GM23338 (cell line): ENCODE results near the gene GLCE. TPM values are rescaled to one million over a fixed set of nuclear protein-coding genes. Genes with fewer than 3 reads are reported as not detected.

Source experiments
- ATAC-seq: fragments of 200-7000 bp; cut with Tn5 transposase; 3 replicates; pipeline ENCODE4 v1.9.1; 2020
- DNase-seq: peaks from one replicate; pipeline ENCODE4 v3.0.0-alpha.2; 2015; ENCODE audit warnings: low spot score
- H2AFZ ChIP-seq: fragments of 200-600 bp; sonication (generic); 2 replicates; pipeline ENCODE4 v1.8.0; 2016; ENCODE audit warnings: antibody characterized with exemption, mild to moderate bottlenecking, moderate library complexity
- H3F3A ChIP-seq: fragments of 200-600 bp; sonication (generic); replicated peaks from 2 replicates; pipeline ENCODE4 v1.8.0; 2017; ENCODE audit warnings: antibody characterized with exemption, mixed run types, low read depth
- H3K27ac ChIP-seq: fragments of 200-600 bp; sonication (generic); 2 replicates; pipeline ENCODE4 v1.6.1; 2016; ENCODE audit warnings: low read depth
- H3K27me3 ChIP-seq: fragments of 200-600 bp; sonication (generic); 2 replicates; pipeline ENCODE4 v1.8.0; 2016; ENCODE audit warnings: mild to moderate bottlenecking, mixed run types, moderate library complexity; ENCODE audit not compliant: insufficient read depth
- H3K36me3 ChIP-seq: fragments of 200-600 bp; sonication (generic); 2 replicates; pipeline ENCODE4 v1.8.0; 2016; ENCODE audit warnings: mild to moderate bottlenecking; ENCODE audit not compliant: insufficient read depth
- H3K4me1 ChIP-seq: fragments of 200-600 bp; sonication (generic); 2 replicates; pipeline ENCODE4 v1.8.0; 2016; ENCODE audit warnings: mild to moderate bottlenecking, moderate library complexity; ENCODE audit not compliant: insufficient read depth
- H3K4me2 ChIP-seq: fragments of 200-600 bp; sonication (generic); 2 replicates; pipeline ENCODE4 v1.7.1; 2017; ENCODE audit warnings: mixed run types
- H3K4me3 ChIP-seq: fragments of 200-600 bp; sonication (generic); 2 replicates; pipeline ENCODE4 v1.6.1; 2016; ENCODE audit warnings: mixed run types
- H3K79me2 ChIP-seq: fragments of 200-600 bp; sonication (generic); replicated peaks from 2 replicates; pipeline ENCODE4 v1.8.0; 2017; ENCODE audit warnings: mild to moderate bottlenecking; ENCODE audit not compliant: insufficient read depth
- H3K9me2 ChIP-seq: fragments of 200-600 bp; sonication (generic); 2 replicates; pipeline ENCODE4 v1.8.0; 2017; ENCODE audit not compliant: insufficient read depth
- H4K20me1 ChIP-seq: fragments of 200-600 bp; sonication (generic); replicated peaks from 2 replicates; pipeline ENCODE4 v1.8.0; 2017; ENCODE audit warnings: mild to moderate bottlenecking; ENCODE audit not compliant: insufficient read depth
- H3K27ac Mint-ChIP-seq: 2 replicates; pipeline ENCODE4 v1.8.0; 2020; ENCODE audit warnings: inconsistent platforms, mild to moderate bottlenecking, moderate library complexity, mixed read lengths
- H3K27me3 Mint-ChIP-seq: 3 replicates; pipeline ENCODE4 v1.8.0; 2022; ENCODE audit warnings: low read depth, mild to moderate bottlenecking, moderate library complexity, mixed read lengths, inconsistent platforms; ENCODE audit not compliant: insufficient read depth, poor library complexity
- H3K36me3 Mint-ChIP-seq: 3 replicates; pipeline ENCODE4 v1.8.0; 2021; ENCODE audit warnings: low read depth, mild to moderate bottlenecking, inconsistent platforms, moderate library complexity, mixed read lengths
- H3K4me1 Mint-ChIP-seq: 3 replicates; pipeline ENCODE4 v1.8.0; 2020; ENCODE audit warnings: mild to moderate bottlenecking, inconsistent platforms, mixed read lengths
- H3K4me3 Mint-ChIP-seq: 3 replicates; pipeline ENCODE4 v1.8.0; 2021; ENCODE audit warnings: moderate library complexity, mild to moderate bottlenecking, inconsistent platforms, mixed read lengths
- H3K9me3 Mint-ChIP-seq: 3 replicates; pipeline ENCODE4 v1.8.0; 2020; ENCODE audit warnings: moderate library complexity, mild to moderate bottlenecking, inconsistent platforms, mixed read lengths
- CREB1 ChIP-seq: fragments of 250-450 bp; sonication (Bioruptor Pico); IDR thresholded peaks from 2 replicates; pipeline ENCODE4 v1.5.0; 2020; ENCODE audit warnings: low read depth, mild to moderate bottlenecking, moderate library complexity
- EZH2 ChIP-seq: fragments of 200-600 bp; sonication (generic); IDR thresholded peaks from one replicate; pipeline ENCODE4 v1.8.0; 2017; ENCODE audit warnings: antibody characterized with exemption, mild to moderate bottlenecking, low read depth; ENCODE audit not compliant: unreplicated experiment
- EZH2phosphoT487 ChIP-seq: fragments of 200-600 bp; sonication (generic); IDR thresholded peaks from one replicate; pipeline ENCODE4 v1.8.1; 2018; ENCODE audit warnings: antibody characterized with exemption; ENCODE audit not compliant: unreplicated experiment
- JUNB ChIP-seq: IDR thresholded peaks from one replicate; pipeline ENCODE4 v1.6.1; 2016; ENCODE audit warnings: antibody characterized with exemption; ENCODE audit not compliant: unreplicated experiment
- NANOG ChIP-seq: IDR thresholded peaks from 2 replicates; pipeline ENCODE4 v1.6.1; 2016; ENCODE audit warnings: antibody characterized with exemption, borderline replicate concordance
- POLR2AphosphoS5 ChIP-seq: IDR thresholded peaks from 2 replicates; pipeline ENCODE4 v1.6.1; 2016; ENCODE audit warnings: antibody characterized with exemption, low read depth
- STAT1 ChIP-seq: IDR thresholded peaks from one replicate; pipeline ENCODE4 v1.6.1; 2016; ENCODE audit warnings: antibody characterized with exemption; ENCODE audit not compliant: unreplicated experiment
- ZNF114 ChIP-seq: fragments of 250-450 bp; sonication (Bioruptor Pico); IDR thresholded peaks from 2 replicates; pipeline ENCODE4 v1.5.0; 2020; ENCODE audit warnings: mild to moderate bottlenecking, moderate library complexity
- ZNF331 ChIP-seq: fragments of 250-450 bp; sonication (Bioruptor Pico); IDR thresholded peaks from 2 replicates; pipeline ENCODE4 v1.5.0; 2020; ENCODE audit warnings: low read depth, mild to moderate bottlenecking, moderate library complexity
- polyA plus RNA-seq: library from polyadenylated mRNA; unstranded; fragments of >200 nt; fragmentation: Nextera tagmentation; extraction: Ambion mirVana; gene quantifications from 2 replicates; pipeline ENCODE4 v1.2.1, GENCODE V29; 2016
- total RNA-seq: library from RNA; depleted of rRNA; stranded (reverse); fragments of >200 nt; shearing (Covaris generic); gene quantifications from 2 replicates; pipeline ENCODE4 v1.2.3, GENCODE V29; 2014
- TF ChIP-seq, protein P1 (sequence below), 2 experiments: fragments of 200-600 bp in 1 of 2; sonication (generic) in 1 of 2; conservative IDR thresholded peaks; 2 replicates each; pipeline versions ENCODE4 v1.5.1 to v1.6.1; 2016 to 2017; ENCODE audit warnings: antibody characterized with exemption in 2 of 2, low read depth in 2 of 2, mild to moderate bottlenecking in 2 of 2, moderate library complexity in 1 of 2
- TF ChIP-seq, protein P2 (sequence below): IDR thresholded peaks from 2 replicates; pipeline ENCODE4 v1.6.1; 2016; ENCODE audit warnings: antibody characterized with exemption
- TF ChIP-seq, protein P3 (sequence below): fragments of 250-450 bp; sonication (Bioruptor Pico); IDR thresholded peaks from 2 replicates; pipeline ENCODE4 v1.5.0; 2020; ENCODE audit warnings: mild to moderate bottlenecking, moderate library complexity
- TF ChIP-seq, protein P4 (sequence below): IDR thresholded peaks from one replicate; pipeline ENCODE4 v1.6.1; 2018; ENCODE audit warnings: antibody characterized with exemption; ENCODE audit not compliant: unreplicated experiment

GLCE gene
- total and polyA plus RNA-seq, 2 experiments from 2014 or later = 7.5 to 15.5 TPM

DNA sequence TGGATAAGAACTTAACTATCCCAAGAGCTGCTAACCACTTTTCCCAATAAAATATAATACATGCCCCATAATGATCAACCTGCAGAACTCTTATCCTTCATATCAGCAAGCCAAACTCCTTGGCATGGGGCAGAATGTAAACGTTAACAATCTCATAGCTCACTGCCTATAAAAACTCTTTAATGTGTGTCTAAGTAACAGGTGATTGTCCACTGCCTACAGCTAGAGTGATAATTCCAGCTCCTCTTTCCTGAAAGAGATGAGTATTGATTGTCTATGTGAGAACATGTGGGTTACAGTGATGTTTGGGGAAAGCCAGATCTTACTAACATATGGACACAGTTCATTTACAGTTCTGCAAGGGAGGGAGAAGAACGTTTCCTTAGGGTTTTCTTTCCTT lies 11.3 kb upstream of the GLCE start:
- no peaks in the 10 kb centered on the region for H3K9me3 Mint-ChIP-seq
- Histone ChIP-seq H3K4me3 (no peak overlapping the region), H4K20me1 (no peaks in the 10 kb centered on the region), H3K27me3 (no peaks in the 10 kb centered on the region), H3K36me3 (no peaks in the 10 kb centered on the region), H3F3A (0 out of 2 replicates have a peak, but pooled peaks cover 6% of the 10 kb centered on the region), H3K4me2 (no peak overlapping the region), H2AFZ (no peak overlapping the region), H3K27ac (no peak overlapping the region), H3K4me1 (peaks cover 6% of the 10 kb centered on the region; the same call in 1 of the 2 replicates), H3K9me2 (peaks cover 13% of the 10 kb centered on the region; the same call in 1 of the 2 replicates), H3K79me2 (no peaks in the 10 kb centered on the region)
- ATAC-seq (no peak), DNase-seq (no peak)
- no peak overlapping the region for H3K27ac Mint-ChIP-seq
- TF ChIP-seq NANOG = no peak
- no peak for TF ChIP-seq ZNF331 (CRISPR knock-in tag)
- TF ChIP-seq EZH2 = no peak
- TF ChIP-seq, protein P1, sequence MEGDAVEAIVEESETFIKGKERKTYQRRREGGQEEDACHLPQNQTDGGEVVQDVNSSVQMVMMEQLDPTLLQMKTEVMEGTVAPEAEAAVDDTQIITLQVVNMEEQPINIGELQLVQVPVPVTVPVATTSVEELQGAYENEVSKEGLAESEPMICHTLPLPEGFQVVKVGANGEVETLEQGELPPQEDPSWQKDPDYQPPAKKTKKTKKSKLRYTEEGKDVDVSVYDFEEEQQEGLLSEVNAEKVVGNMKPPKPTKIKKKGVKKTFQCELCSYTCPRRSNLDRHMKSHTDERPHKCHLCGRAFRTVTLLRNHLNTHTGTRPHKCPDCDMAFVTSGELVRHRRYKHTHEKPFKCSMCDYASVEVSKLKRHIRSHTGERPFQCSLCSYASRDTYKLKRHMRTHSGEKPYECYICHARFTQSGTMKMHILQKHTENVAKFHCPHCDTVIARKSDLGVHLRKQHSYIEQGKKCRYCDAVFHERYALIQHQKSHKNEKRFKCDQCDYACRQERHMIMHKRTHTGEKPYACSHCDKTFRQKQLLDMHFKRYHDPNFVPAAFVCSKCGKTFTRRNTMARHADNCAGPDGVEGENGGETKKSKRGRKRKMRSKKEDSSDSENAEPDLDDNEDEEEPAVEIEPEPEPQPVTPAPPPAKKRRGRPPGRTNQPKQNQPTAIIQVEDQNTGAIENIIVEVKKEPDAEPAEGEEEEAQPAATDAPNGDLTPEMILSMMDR (conservative IDR thresholded peaks at IDR 0.05; ENCODE audit: low read depth in 2 of 2) = no peak
- TF ChIP-seq STAT1 = no peak
- TF ChIP-seq CREB1 (CRISPR knock-in tag) = no peak
- TF ChIP-seq, protein P2, sequence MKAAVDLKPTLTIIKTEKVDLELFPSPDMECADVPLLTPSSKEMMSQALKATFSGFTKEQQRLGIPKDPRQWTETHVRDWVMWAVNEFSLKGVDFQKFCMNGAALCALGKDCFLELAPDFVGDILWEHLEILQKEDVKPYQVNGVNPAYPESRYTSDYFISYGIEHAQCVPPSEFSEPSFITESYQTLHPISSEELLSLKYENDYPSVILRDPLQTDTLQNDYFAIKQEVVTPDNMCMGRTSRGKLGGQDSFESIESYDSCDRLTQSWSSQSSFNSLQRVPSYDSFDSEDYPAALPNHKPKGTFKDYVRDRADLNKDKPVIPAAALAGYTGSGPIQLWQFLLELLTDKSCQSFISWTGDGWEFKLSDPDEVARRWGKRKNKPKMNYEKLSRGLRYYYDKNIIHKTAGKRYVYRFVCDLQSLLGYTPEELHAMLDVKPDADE = no peak
- no peak for TF ChIP-seq POLR2AphosphoS5
- TF ChIP-seq ZNF114 (CRISPR knock-in tag) = no peak
- TF ChIP-seq, protein P3, sequence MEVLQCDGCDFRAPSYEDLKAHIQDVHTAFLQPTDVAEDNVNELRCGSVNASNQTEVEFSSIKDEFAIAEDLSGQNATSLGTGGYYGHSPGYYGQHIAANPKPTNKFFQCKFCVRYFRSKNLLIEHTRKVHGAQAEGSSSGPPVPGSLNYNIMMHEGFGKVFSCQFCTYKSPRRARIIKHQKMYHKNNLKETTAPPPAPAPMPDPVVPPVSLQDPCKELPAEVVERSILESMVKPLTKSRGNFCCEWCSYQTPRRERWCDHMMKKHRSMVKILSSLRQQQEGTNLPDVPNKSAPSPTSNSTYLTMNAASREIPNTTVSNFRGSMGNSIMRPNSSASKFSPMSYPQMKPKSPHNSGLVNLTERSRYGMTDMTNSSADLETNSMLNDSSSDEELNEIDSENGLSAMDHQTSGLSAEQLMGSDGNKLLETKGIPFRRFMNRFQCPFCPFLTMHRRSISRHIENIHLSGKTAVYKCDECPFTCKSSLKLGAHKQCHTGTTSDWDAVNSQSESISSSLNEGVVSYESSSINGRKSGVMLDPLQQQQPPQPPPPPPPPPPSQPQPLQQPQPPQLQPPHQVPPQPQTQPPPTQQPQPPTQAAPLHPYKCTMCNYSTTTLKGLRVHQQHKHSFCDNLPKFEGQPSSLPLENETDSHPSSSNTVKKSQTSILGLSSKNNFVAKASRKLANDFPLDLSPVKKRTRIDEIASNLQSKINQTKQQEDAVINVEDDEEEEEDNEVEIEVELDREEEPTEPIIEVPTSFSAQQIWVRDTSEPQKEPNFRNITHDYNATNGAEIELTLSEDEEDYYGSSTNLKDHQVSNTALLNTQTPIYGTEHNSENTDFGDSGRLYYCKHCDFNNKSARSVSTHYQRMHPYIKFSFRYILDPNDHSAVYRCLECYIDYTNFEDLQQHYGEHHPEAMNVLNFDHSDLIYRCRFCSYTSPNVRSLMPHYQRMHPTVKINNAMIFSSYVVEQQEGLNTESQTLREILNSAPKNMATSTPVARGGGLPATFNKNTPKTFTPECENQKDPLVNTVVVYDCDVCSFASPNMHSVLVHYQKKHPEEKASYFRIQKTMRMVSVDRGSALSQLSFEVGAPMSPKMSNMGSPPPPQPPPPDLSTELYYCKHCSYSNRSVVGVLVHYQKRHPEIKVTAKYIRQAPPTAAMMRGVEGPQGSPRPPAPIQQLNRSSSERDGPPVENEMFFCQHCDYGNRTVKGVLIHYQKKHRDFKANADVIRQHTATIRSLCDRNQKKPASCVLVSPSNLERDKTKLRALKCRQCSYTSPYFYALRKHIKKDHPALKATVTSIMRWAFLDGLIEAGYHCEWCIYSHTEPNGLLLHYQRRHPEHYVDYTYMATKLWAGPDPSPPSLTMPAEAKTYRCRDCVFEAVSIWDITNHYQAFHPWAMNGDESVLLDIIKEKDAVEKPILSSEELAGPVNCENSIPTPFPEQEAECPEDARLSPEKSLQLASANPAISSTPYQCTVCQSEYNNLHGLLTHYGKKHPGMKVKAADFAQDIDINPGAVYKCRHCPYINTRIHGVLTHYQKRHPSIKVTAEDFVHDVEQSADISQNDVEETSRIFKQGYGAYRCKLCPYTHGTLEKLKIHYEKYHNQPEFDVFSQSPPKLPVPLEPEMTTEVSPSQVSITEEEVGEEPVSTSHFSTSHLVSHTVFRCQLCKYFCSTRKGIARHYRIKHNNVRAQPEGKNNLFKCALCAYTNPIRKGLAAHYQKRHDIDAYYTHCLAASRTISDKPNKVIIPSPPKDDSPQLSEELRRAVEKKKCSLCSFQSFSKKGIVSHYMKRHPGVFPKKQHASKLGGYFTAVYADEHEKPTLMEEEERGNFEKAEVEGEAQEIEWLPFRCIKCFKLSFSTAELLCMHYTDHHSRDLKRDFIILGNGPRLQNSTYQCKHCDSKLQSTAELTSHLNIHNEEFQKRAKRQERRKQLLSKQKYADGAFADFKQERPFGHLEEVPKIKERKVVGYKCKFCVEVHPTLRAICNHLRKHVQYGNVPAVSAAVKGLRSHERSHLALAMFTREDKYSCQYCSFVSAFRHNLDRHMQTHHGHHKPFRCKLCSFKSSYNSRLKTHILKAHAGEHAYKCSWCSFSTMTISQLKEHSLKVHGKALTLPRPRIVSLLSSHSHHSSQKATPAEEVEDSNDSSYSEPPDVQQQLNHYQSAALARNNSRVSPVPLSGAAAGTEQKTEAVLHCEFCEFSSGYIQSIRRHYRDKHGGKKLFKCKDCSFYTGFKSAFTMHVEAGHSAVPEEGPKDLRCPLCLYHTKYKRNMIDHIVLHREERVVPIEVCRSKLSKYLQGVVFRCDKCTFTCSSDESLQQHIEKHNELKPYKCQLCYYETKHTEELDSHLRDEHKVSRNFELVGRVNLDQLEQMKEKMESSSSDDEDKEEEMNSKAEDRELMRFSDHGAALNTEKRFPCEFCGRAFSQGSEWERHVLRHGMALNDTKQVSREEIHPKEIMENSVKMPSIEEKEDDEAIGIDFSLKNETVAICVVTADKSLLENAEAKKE (CRISPR knock-in tag) = no peak
- no peak for TF ChIP-seq EZH2phosphoT487
- no peak for TF ChIP-seq JUNB
- TF ChIP-seq, protein P4, sequence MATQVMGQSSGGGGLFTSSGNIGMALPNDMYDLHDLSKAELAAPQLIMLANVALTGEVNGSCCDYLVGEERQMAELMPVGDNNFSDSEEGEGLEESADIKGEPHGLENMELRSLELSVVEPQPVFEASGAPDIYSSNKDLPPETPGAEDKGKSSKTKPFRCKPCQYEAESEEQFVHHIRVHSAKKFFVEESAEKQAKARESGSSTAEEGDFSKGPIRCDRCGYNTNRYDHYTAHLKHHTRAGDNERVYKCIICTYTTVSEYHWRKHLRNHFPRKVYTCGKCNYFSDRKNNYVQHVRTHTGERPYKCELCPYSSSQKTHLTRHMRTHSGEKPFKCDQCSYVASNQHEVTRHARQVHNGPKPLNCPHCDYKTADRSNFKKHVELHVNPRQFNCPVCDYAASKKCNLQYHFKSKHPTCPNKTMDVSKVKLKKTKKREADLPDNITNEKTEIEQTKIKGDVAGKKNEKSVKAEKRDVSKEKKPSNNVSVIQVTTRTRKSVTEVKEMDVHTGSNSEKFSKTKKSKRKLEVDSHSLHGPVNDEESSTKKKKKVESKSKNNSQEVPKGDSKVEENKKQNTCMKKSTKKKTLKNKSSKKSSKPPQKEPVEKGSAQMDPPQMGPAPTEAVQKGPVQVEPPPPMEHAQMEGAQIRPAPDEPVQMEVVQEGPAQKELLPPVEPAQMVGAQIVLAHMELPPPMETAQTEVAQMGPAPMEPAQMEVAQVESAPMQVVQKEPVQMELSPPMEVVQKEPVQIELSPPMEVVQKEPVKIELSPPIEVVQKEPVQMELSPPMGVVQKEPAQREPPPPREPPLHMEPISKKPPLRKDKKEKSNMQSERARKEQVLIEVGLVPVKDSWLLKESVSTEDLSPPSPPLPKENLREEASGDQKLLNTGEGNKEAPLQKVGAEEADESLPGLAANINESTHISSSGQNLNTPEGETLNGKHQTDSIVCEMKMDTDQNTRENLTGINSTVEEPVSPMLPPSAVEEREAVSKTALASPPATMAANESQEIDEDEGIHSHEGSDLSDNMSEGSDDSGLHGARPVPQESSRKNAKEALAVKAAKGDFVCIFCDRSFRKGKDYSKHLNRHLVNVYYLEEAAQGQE = no peak
- H3K36me3 Mint-ChIP-seq = no peaks in the 10 kb centered on the region
- H3K4me1 Mint-ChIP-seq = peaks cover 7% of the 10 kb centered on the region; the same call in 2 of the 3 replicates
- H3K27me3 Mint-ChIP-seq = peaks cover 6% of the 10 kb centered on the region
- H3K4me3 Mint-ChIP-seq = no peak overlapping the region
